Measurements from ENCODE around the gene POU2F1.

DNA sequence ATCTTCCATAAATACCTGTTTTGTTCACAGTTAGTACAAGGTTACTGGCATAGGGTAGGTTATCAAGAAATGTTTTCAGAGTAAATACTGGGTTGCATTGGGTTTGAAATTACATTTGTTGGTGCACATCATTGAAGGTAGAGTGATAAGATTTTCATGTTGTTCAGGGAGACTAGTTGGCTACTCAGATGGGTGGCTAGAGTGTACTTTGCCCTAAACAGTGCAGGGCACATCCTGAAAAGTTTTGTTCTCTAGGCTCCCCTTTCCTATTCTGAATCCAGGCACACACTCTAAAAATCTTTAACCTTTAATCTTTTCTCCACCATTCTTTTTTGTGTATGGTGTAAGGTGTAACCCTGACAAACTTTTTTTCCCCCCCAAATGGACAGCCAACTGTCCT lies 18.0 kb downstream of the POU2F1 start:
- TF ChIP-seq, protein P1, sequence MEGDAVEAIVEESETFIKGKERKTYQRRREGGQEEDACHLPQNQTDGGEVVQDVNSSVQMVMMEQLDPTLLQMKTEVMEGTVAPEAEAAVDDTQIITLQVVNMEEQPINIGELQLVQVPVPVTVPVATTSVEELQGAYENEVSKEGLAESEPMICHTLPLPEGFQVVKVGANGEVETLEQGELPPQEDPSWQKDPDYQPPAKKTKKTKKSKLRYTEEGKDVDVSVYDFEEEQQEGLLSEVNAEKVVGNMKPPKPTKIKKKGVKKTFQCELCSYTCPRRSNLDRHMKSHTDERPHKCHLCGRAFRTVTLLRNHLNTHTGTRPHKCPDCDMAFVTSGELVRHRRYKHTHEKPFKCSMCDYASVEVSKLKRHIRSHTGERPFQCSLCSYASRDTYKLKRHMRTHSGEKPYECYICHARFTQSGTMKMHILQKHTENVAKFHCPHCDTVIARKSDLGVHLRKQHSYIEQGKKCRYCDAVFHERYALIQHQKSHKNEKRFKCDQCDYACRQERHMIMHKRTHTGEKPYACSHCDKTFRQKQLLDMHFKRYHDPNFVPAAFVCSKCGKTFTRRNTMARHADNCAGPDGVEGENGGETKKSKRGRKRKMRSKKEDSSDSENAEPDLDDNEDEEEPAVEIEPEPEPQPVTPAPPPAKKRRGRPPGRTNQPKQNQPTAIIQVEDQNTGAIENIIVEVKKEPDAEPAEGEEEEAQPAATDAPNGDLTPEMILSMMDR (conservative IDR thresholded peaks at IDR 0.05; ENCODE audit: low read length) = no peak
- TF ChIP-seq EZH2phosphoT487 (IDR thresholded peaks at IDR 0.05; ENCODE audit: borderline replicate concordance, low read depth, low read length) = no peak
